Umbilical cord (tissue), 2 donors: Measurements from ENCODE around the gene ALDH3B1. TPM values are rescaled to one million over a fixed set of nuclear protein-coding genes. Genes with fewer than 3 reads are reported as not detected.
A peak's percentile ranks its signal among the peaks of the same experiment; 100 is the strongest.

Source experiments
- DNase-seq: peaks from one replicate; pipeline ENCODE4 v3.0.0-alpha.2; 2015; ENCODE audit warnings: low spot score
- total RNA-seq: library from RNA; depleted of rRNA; stranded (reverse); fragments of >200 nt; gene quantifications from one replicate; pipeline ENCODE4 v1.2.3, GENCODE V29; 2014; ENCODE audit warnings: low replicate concordance; ENCODE audit not compliant: insufficient read depth

Gene ALDH3B1
- total RNA-seq, 1 donor from 2014 or later: 19.0 TPM

DNA sequence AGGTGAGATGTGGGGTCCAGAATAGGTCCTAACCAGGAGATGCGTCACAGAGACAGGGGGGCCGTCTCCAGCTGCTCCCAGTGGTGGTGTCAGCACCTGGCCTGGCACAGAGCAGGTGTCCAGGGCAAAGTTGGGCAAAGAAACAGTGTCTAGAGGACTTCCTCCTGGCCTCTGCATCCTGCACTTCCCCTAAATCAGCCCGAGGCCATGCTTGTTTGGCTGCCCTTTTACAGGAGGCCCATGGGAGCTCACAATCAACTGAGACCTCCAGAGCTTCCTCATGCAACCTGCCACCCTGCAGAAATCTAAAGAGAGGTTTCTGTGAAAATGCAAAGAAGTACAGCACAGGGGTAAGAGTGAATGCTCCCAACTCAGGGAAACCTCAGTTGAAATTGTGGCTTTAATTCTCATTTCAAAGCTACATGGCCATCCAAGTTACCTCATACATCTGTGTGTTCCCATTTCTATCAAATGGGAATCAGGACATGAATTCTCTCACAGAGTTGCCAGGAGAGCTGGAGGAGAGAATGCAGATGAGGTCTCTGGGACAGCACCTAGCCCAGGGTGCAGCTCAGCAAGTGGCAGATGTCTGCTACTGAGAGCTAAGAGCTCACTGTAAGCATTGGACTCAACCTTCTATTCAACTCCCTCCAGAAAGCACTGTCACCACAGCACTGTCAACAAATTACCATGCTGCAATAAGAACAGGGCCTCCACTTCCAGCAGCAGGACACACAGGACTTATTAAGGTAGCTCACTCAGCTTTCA is 61.3 kb downstream of the ALDH3B1 start:
- DNase-seq: no peak

- DNase-seq: no peak
Measured at GRCh38 chr11:68074584-68075352, 64.6 kb downstream of the ALDH3B1 start.

GRCh38 chr11:68076371-68077042 is 66.4 kb downstream of the ALDH3B1 start:
- DNase-seq: no peak

DNA sequence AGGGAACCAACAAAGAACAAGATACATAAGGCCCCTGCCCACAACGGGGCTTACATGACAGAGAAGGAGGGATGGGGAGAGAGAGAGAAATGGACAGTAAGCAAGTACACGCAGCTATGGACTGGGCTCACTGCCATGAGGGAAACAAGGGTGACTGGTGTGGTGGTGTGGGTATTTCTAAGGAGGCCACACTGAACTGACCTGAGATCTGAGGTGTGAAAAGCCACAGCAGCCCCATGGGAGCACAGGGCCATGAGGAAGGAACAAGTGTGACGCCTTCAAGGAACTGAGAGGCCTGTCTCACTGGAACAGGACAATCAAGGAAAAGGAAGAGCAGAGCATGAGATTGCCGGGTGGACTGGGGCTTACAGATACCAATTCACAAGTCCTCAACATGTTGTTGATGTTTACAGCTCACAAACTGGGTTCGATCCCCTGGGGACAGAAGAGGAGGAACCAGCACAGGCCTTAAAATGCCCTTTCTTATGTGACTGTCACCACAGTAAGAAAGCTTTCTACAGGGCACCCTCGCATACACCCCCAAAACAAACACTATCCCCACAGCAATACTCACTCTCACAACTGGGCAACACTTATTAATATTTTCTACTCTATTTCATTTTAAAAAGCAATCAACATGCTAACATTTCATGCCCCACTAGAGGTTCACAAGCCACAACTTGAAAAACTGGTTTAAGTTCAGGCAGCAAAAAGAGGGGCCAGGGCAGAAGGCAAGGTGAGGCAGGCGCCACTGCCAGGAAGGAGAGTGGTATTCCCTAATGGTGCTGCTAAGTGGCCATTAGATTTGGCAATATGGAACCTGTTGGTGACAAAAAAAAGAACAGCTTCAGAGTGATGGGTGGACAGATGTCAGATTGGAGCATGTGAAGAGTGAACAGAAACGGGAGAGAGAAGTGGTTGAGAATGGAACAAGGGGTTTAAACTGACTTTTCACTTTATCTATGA is 67.8 kb downstream of the ALDH3B1 start:
- DNase-seq: peak; percentile 10

Other genes with a start within 250 kb of the ALDH3B1 start
- 9.9 TPM for gene UNC93B1, start 6.2 kb upstream of the ALDH3B1 start, total RNA-seq
- gene NDUFS8, start 20.4 kb downstream of the ALDH3B1 start, total RNA-seq: 52.7 TPM
- 63.8 TPM for gene TCIRG1, start 28.7 kb downstream of the ALDH3B1 start, total RNA-seq
- gene CHKA, start 111.1 kb downstream of the ALDH3B1 start, total RNA-seq: 6.7 TPM
- gene KMT5B, start 203.0 kb downstream of the ALDH3B1 start, total RNA-seq: 54.2 TPM